Measurements from ENCODE around the gene APLNR. TPM values are rescaled to one million over a fixed set of nuclear protein-coding genes. Genes with fewer than 3 reads are reported as not detected.

The APLNR gene
- total RNA-seq, 1 experiment from 2014 or later = 0.66 TPM

- TF ChIP-seq, protein P1, sequence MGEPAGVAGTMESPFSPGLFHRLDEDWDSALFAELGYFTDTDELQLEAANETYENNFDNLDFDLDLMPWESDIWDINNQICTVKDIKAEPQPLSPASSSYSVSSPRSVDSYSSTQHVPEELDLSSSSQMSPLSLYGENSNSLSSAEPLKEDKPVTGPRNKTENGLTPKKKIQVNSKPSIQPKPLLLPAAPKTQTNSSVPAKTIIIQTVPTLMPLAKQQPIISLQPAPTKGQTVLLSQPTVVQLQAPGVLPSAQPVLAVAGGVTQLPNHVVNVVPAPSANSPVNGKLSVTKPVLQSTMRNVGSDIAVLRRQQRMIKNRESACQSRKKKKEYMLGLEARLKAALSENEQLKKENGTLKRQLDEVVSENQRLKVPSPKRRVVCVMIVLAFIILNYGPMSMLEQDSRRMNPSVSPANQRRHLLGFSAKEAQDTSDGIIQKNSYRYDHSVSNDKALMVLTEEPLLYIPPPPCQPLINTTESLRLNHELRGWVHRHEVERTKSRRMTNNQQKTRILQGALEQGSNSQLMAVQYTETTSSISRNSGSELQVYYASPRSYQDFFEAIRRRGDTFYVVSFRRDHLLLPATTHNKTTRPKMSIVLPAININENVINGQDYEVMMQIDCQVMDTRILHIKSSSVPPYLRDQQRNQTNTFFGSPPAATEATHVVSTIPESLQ (CRISPR knock-in tag; IDR thresholded peaks at IDR 0.05) = no peak
- no peak for TF ChIP-seq SP1 (CRISPR knock-in tag; conservative IDR thresholded peaks at IDR 0.05)
- no peak for TF ChIP-seq ELF4 (CRISPR knock-in tag; IDR thresholded peaks at IDR 0.05; ENCODE audit: low read depth)
- no peak for TF ChIP-seq PRRX2 (CRISPR knock-in tag; IDR thresholded peaks at IDR 0.05)
- no peak for TF ChIP-seq ZNF512 (CRISPR knock-in tag; IDR thresholded peaks at IDR 0.05; ENCODE audit: borderline replicate concordance)
- no peak for TF ChIP-seq PREB (CRISPR knock-in tag; IDR thresholded peaks at IDR 0.05; ENCODE audit: borderline replicate concordance)
- TF ChIP-seq TEAD1 (CRISPR knock-in tag; IDR thresholded peaks at IDR 0.05) = no peak
- TF ChIP-seq JAZF1 (CRISPR knock-in tag; IDR thresholded peaks at IDR 0.05) = no peak
- TF ChIP-seq, protein P2, sequence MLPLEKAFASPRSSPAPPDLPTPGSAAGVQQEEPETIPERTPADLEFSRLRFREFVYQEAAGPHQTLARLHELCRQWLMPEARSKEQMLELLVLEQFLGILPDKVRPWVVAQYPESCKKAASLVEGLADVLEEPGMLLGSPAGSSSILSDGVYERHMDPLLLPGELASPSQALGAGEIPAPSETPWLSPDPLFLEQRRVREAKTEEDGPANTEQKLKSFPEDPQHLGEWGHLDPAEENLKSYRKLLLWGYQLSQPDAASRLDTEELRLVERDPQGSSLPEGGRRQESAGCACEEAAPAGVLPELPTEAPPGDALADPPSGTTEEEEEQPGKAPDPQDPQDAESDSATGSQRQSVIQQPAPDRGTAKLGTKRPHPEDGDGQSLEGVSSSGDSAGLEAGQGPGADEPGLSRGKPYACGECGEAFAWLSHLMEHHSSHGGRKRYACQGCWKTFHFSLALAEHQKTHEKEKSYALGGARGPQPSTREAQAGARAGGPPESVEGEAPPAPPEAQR (CRISPR knock-in tag; IDR thresholded peaks at IDR 0.05) = no peak
- no peak for TF ChIP-seq CREM (CRISPR knock-in tag; IDR thresholded peaks at IDR 0.05)
These were observed 33.7 kb downstream of the APLNR start (continued) for GRCh38 chr11:57203359-57203758.

DNA sequence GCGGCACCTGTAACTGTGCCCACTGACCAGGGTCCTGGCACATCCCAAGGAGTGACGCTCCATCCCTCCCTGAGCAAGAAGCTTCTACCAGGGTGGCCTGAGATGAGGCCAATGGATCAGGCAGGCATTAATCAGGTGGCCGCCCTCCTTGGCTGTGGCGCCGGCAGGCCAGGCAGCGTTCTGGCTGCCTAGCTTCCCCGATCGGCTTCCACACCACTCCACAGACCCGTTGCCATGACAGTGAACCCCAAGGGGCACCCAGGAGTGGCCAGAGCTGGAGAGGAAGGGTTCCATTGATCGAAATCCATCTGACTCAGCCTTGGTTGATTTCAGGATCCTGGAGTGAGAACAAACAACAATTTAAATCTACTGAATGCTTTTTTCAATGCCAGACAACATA, 34.8 kb downstream of the APLNR start:
- no peak overlapping the region for H3K27ac Mint-ChIP-seq
- DNase-seq (ENCODE audit: low spot score) = no peak
- TF ChIP-seq, protein P1 (CRISPR knock-in tag; IDR thresholded peaks at IDR 0.05) = no peak
- TF ChIP-seq ZBTB21 (CRISPR knock-in tag; IDR thresholded peaks at IDR 0.05; ENCODE audit: borderline replicate concordance) (no peak), NFE2L1 (CRISPR knock-in tag; IDR thresholded peaks at IDR 0.05) (no peak), FOXP4 (CRISPR knock-in tag; IDR thresholded peaks at IDR 0.05) (no peak), TEAD4 (CRISPR knock-in tag; IDR thresholded peaks at IDR 0.05) (no peak), ZNF263 (CRISPR knock-in tag; IDR thresholded peaks at IDR 0.05; ENCODE audit: low read depth) (no peak), ESRRA (CRISPR knock-in tag; IDR thresholded peaks at IDR 0.05; ENCODE audit: borderline replicate concordance) (no peak), HMGA2 (CRISPR knock-in tag; IDR thresholded peaks at IDR 0.05) (no peak), NR2C2 (CRISPR knock-in tag; IDR thresholded peaks at IDR 0.05) (no peak), GRHL2 (CRISPR knock-in tag; IDR thresholded peaks at IDR 0.05; ENCODE audit: insufficient replicate concordance, severe bottlenecking) (no peak)
- TF ChIP-seq, protein P3, sequence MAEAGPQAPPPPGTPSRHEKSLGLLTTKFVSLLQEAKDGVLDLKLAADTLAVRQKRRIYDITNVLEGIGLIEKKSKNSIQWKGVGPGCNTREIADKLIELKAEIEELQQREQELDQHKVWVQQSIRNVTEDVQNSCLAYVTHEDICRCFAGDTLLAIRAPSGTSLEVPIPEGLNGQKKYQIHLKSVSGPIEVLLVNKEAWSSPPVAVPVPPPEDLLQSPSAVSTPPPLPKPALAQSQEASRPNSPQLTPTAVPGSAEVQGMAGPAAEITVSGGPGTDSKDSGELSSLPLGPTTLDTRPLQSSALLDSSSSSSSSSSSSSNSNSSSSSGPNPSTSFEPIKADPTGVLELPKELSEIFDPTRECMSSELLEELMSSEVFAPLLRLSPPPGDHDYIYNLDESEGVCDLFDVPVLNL (CRISPR knock-in tag; IDR thresholded peaks at IDR 0.05; ENCODE audit: borderline replicate concordance, low read depth) = no peak
- TF ChIP-seq, protein P4, sequence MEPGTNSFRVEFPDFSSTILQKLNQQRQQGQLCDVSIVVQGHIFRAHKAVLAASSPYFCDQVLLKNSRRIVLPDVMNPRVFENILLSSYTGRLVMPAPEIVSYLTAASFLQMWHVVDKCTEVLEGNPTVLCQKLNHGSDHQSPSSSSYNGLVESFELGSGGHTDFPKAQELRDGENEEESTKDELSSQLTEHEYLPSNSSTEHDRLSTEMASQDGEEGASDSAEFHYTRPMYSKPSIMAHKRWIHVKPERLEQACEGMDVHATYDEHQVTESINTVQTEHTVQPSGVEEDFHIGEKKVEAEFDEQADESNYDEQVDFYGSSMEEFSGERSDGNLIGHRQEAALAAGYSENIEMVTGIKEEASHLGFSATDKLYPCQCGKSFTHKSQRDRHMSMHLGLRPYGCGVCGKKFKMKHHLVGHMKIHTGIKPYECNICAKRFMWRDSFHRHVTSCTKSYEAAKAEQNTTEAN (CRISPR knock-in tag; IDR thresholded peaks at IDR 0.05) = no peak
- CTCF ChIA-PET = interaction anchor here (1.0 to 3.2 kb wide), 3 partner anchors 11 to 47 kb away, joined by 3 to 48 read pairs (median 4); no protein-coding TSS in a partner anchor
- H3K4me1 Mint-ChIP-seq = peaks cover 39% of the 10 kb centered on the region
- H3K27me3 Mint-ChIP-seq (ENCODE audit: low read depth) = no peaks in the 10 kb centered on the region; the same call in 1 of the 2 replicates
- no peaks in the 10 kb centered on the region for H3K36me3 Mint-ChIP-seq
- H3K9me3 Mint-ChIP-seq = peaks cover 5% of the 10 kb centered on the region; the same call in 1 of the 2 replicates
- POLR2A ChIA-PET = no interaction called here
- ATAC-seq = no peak
- H3K4me3 Mint-ChIP-seq = no peak overlapping the region
